GM12891 (cell line): ENCODE measurements around the gene RANBP1.

Source experiments
- POLR2A ChIP-seq: IDR thresholded peaks from 2 replicates; pipeline ENCODE4 v1.6.1; 2011; ENCODE audit warnings: low read depth, low read length, control low read depth
- POLR2AphosphoS5 ChIP-seq: IDR thresholded peaks from 2 replicates; pipeline ENCODE4 v1.6.1; 2011; ENCODE audit warnings: low read depth, low read length, control low read depth

GRCh38 chr22:20126284-20127029, 10.6 kb downstream of the RANBP1 start:
- TF ChIP-seq POLR2AphosphoS5 (no peak), POLR2A (no peak)
